Right kidney (tissue), 1 donor: ENCODE results near the gene FBXO41.

Experiments
- DNase-seq: peaks from one replicate; pipeline ENCODE4 v3.0.0-alpha.2; 2016

Gene FBXO41

DNA sequence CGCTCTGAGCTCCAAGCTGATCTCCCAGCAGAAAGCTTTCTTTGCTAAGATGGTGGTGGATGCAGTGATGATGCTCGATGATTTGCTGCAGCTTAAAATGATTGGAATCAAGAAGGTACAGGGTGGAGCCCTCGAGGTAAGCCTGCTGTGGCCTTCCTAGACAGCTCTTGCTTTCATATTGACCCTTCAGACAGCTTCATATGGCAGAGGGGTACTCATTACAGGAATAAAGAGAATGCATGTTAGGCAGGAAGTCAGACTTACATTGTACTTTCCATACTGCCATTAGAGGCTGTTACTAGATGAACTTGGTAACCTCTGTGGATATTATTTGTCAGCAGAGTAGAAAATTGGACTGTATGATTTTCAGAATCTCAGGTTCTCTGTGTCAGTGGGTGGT is 39.7 kb downstream of the FBXO41 start:
- no peak for DNase-seq

DNA sequence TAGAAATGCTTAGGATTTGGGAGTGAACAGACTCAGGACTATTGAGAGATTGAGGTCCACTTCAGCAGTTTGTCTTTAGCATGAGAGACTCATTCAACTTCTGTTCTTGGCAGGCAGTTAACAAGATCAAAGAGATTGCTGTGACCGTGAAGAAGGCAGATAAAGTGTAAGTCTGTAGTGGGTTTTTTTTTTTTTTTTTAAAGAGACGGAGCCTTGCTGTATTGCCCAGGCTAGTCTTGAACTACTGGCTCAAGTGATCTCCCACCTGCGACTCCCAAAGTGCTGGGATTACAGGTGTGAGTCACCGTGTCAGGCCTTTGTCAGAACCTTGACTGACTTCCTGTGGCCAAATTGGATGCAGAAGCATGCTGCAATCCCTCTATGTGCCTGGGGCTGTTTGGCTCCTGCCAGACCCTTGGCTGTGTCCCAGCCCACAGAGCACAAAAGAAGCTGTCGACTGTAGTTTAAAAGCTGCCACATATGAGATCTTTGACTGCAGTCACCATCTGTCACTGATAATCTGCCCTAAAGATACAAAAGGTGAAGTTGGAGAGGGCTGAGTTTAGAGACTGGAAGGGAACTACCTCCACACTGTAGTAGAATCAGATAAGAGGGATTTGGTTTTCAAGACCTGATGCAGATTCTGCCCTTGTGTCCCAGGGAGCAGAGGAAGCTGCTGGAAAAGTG is 40.3 kb downstream of the FBXO41 start:
- DNase-seq: no peak

DNA sequence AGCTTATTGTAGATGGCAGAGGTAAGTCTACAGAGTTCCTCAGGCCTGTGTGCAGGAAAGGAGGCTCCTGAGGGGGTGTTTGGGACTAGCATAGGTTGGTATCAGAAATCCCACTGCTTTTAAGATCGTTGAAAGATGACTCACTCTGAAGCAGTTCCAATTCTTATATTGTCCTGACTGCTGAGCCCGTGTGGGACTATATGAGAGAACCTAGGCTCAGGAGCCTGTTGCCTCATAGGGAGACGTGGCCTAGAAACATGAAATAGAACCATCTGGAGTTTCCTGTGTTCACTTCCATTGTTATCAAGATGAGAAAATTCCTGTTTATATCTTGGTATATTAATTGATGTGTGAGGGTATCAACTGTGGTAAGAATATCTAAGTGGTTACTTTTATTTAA is 44.5 kb downstream of the FBXO41 start:
- DNase-seq: no peak

DNA sequence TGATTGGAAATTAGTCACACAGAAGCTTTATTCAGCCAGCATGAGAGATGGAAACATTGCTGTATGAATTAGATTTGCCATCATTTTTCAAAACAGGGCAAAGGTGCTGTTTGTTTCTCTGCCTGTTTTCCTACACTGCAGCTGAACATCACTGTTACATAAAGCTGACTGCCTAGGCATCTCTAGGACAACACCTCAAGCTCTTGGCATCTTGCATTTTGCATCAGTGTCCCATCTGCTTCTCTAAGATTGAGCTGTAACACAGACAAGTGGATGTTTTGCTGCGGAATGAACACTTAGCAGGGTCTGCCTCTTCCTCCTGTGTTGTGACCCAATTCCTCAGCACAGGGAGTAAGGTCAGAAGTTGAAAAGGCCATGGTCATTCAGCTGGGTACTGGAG is 45.3 kb downstream of the FBXO41 start:
- no peak for DNase-seq

DNA sequence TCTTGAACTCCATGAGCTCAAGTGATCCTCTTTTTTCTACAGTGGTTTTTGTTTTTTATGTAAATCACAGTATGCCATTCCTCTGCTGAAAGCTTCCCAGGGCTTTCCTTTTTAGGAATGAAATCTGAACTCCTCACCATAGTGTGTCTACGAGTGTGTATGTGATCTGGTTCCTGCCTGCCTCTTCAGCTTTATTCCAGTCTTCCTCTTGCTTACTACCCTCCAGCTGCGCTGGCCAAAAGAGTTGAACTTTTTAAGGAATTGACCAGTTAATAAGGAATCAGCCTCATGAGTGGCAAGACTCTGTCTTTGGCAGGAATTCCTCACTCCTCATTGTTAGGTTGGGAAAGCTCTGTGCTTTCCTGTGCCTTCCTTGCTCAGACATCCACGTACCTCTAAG is 46.1 kb downstream of the FBXO41 start:
- no peak for DNase-seq

GRCh38 chr2:73237168-73237567 is 47.1 kb downstream of the FBXO41 start:
- DNase-seq: no peak

DNA sequence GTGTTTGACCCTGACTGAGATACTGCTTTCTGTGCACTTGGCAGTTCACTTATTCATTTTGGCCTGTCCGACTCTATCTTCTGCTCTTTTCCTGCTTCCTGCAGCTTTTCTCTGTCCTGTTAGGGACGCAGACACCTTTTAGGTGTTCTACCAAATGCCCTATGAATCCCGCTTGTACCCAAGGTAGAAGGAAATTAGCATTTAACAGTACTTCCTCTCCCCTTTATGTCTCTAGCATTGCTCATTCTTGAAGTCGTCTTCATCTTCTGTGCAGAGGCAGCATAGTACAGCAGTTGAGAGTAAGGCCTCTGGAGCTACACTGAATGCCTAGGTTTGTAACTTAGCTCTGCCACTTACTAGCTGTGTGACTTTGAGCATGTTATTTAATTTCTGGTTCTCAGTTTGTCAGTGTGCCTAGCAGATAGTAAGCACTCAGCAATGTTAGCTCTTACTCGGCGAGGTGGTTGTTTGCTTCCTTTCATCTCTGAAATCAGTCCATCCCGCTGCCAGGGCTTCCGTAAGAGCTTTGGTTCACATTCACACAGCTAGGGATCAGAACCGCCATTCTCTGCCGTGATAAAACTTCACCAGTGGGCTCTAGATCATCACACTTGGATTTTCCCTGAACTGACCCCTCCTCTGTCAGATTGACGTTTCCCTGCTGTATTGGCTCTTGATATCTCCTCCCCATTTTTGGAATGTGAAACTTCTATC is 48.8 kb downstream of the FBXO41 start:
- no peak for DNase-seq

DNA sequence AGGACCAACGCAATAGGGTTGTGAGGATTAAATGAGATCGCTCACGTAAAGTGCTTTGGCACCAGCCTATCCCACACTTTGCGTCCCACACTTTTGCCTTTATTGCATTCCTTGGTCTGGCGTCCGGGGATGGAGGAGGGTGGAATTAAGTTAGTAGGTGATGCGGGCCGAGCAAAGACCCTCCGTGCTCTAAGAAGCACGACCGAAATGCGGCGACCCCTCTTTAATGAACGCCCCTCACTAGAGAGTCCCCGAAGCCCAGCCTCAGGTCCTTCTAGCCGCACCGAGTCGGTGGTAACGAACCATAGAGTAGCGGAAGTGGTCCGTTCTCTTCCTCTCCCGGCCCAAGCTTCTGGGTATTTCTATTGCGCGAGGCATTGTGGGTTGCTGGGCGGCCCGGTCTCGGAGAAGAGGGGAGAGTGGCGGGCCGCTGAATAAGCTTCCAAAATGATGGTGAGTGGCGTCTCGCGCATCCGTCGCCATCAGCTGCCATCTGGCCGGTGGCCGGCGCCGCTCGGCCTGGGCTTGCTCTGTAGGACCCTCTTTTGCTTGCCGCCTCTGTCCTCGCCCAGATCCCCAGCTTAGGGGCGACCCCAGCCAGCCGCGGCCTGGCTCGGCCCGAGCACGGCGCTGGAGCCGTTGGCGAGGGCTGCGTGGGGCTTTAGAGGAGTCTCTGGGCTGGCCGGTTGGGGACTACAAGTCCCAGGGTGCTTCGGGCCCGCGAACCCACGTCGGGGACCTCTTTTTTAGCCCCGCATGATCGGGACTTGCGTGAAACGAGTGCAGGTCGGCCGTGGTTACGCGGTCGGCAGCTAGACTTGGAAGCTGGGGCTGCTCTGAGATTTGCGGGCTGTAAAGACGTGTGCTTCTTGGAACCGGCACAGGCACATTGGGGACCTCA is 50.1 kb downstream of the FBXO41 start, which contains the start of gene CCT7:
CCT7 (plus strand) TSS at position 377 of the 901 bp plus-strand sequence; CDS start at position 448, 71 bp downstream.
- peak; percentile 98 for DNase-seq

- DNase-seq: peak; percentile 85
Measured at GRCh38 chr2:73233154-73233931, 50.9 kb downstream of the FBXO41 start, which contains the start of gene PRADC1. Gene PRADC1 (minus strand): TSS chr2:73233239. CDS start chr2:73233160, 79 bp downstream.

- DNase-seq: no peak
Measured at GRCh38 chr2:73232403-73233153, 51.7 kb downstream of the FBXO41 start.

- no peak for DNase-seq
Measured at GRCh38 chr2:73228631-73229030, 55.6 kb downstream of the FBXO41 start.

GRCh38 chr2:73227086-73227485 is 57.2 kb downstream of the FBXO41 start:
- DNase-seq: no peak

- no peak for DNase-seq
Measured at GRCh38 chr2:73225513-73226360, 58.5 kb downstream of the FBXO41 start.

- DNase-seq: no peak
Measured at GRCh38 chr2:73223821-73224220, 60.5 kb downstream of the FBXO41 start.

DNA sequence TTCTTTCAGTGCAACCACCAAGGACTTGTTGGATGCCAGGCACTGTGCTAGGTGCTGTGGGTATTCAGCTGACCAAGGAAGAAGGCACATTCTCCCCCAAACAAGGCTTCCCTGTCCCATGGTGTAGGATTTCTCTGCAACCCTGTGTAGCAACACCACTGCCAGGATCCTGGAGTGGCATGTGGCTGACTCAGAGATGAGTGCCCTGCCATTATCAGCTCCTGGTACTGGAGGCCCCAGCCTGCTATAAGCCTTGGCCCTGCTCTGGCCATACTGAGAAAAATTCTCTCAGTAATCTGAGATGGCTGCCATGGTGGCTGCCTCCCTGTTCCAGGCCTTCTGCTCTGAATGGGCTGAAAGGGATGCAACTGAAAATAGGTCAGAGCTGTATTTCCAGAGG is 66.0 kb downstream of the FBXO41 start:
- no peak for DNase-seq

GRCh38 chr2:73217826-73218225 is 66.5 kb downstream of the FBXO41 start:
- DNase-seq: no peak

DNA sequence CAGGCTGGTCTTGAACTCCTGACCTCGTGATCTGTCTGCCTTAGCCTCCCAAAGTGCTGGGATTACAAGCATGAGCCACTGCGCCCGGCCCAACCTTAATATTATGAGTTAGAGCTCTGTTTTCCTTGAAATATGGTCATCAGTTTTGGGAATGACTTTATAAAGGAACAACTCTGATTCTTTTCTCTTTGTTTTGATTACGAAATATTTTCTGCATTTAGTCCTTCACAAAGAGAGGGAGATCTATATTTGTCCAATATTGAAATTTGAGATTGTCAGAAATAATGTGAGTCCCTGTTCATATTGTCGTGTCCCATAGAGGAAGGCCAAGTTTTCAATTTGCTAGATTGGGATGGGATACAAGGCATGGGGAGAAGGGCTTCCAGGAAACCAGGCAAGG is 67.1 kb downstream of the FBXO41 start:
- DNase-seq: no peak

DNA sequence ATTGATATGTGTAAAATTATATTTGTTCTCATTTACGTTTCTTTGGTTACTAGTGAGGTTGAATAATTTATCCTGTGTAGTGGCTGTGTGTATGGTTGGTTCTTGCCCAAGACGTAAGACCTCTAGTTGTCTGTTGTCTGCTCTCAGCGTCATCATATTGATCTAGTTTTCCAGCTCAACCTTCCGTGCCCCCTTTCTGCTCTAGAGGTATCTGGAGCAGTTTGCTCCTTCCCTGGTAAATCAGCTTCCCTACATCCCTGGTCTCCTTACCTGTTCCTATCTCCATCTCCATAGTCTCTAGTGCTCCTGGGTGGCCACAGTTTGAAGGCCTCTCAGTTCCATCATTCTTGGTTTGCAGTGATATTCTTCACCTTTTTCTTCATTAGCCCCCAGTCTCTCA is 69.0 kb downstream of the FBXO41 start:
- DNase-seq: no peak

DNA sequence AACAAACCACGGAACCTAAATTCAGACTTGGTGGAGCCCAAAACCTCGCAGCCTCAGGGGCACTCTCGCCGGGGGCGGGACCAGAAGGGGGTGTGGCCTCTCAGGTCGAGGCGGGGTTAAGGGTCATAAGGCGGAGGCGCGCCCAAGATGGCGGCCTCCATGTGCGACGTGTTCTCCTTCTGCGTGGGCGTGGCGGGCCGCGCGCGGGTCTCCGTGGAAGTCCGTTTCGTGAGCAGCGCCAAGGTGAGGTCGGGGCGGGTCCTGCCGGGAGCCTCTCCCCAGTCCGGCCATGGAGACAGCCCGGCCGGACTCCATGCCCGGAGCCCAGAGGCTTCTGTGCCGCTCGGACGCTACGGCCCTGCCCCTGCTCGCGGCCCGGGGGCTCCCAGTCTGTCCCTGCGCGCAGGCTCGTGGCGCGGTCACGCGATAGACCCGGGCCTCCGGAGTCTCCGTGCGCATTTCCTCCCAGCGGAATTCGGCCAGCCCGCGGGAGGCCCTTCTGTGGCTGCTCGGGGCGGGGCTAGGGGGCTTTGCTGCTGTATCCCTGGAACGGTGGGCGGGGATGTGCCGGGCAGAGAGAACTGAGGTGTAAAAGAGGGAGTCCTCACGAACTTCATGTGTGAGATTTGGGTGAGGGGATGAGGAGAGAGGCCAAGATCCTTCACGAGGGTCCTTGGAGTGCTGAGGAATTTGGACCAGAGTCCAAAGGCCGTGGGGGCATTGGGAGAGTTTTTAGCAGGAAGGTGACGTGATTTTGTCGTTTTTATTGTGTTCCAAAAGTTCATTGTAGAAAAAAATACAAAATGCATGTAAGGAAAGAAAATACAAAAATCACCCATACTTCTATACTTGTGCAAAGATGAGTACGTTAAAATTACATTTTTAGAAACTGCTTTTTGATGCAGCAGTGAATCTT is 69.9 kb downstream of the FBXO41 start, which contains the start of gene SMYD5:
SMYD5 (plus strand) TSS at position 126 of the 916 bp plus-strand sequence; CDS start at position 148, 22 bp downstream.
- DNase-seq: peak; percentile 93
